Measurements from ENCODE around the gene CHADL.
"Not testable (repeated sequence)": the region's sequence is repeated elsewhere in the genome, so short reads cannot be mapped to it uniquely, and the experiment has no call there.

CHADL gene

GRCh38 chr22:41181349-41182241 is 59.1 kb downstream of the CHADL start:
- Histone ChIP-seq H3K9me2 (replicated peaks; ENCODE audit: control insufficient read depth, low read length) (no peaks in the 10 kb centered on the region), H3K4me3 (ENCODE audit: low read length) (no peak overlapping the region), H3K79me2 (ENCODE audit: control insufficient read depth, low read length) (no peaks in the 10 kb centered on the region), H3K4me1 (ENCODE audit: control insufficient read depth, low read length) (no peaks in the 10 kb centered on the region), H3K27ac (ENCODE audit: low read depth, low read length) (no peak overlapping the region), H3K4me2 (ENCODE audit: low read length) (no peak overlapping the region), H3K9me3 (ENCODE audit: control insufficient read depth, insufficient read depth, low read length) (no peaks in the 10 kb centered on the region), H4K20me1 (ENCODE audit: control insufficient read depth, insufficient read depth, low read depth, low read length) (no peaks in the 10 kb centered on the region), H3F3A (ENCODE audit: control insufficient read depth, insufficient read depth) (peaks cover 5% of the 10 kb centered on the region), H3K27me3 (ENCODE audit: control insufficient read depth, low read length) (no peaks in the 10 kb centered on the region), H3K36me3 (ENCODE audit: control insufficient read depth, low read length) (peaks cover 34% of the 10 kb centered on the region)
- TF ChIP-seq CTCF (IDR thresholded peaks at IDR 0.05; ENCODE audit: low read depth, low read length, poor library complexity, severe bottlenecking): no peak
- TF ChIP-seq EZH2phosphoT487 (IDR thresholded peaks at IDR 0.05; ENCODE audit: borderline replicate concordance, low read length): no peak

DNA sequence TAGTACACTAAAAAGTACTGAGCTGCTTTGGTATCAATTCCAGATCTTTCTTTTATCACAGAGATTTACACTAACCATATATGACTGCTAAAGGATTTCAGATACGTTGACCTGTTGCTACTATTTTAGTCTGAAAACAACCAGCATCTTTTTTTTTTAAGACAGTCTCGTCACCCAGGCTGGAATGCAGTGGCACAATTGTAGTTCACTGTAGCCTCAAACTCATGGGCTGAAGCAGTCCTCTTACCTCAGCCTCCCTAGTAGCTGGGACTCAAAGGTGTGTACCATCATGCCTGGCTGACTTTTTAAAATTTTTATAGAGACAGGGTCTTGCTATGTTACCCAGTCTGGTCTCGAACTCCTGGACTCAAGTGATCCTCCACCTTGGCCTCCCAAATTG is 59.8 kb downstream of the CHADL start:
- peaks cover 5% of the 10 kb centered on the region for H3F3A ChIP-seq (ENCODE audit: control insufficient read depth, insufficient read depth)
- H3K4me1 ChIP-seq (ENCODE audit: control insufficient read depth, low read length): no peaks in the 10 kb centered on the region
- no peak for TF ChIP-seq CTCF (IDR thresholded peaks at IDR 0.05; ENCODE audit: low read depth, low read length, poor library complexity, severe bottlenecking)
- TF ChIP-seq EZH2phosphoT487 (IDR thresholded peaks at IDR 0.05; ENCODE audit: borderline replicate concordance, low read length): no peak
- H3K36me3 ChIP-seq (ENCODE audit: control insufficient read depth, low read length): peaks cover 40% of the 10 kb centered on the region
- H3K9me3 ChIP-seq (ENCODE audit: control insufficient read depth, insufficient read depth, low read length): no peaks in the 10 kb centered on the region
- H3K4me2 ChIP-seq (ENCODE audit: low read length): no peak overlapping the region
- H4K20me1 ChIP-seq (ENCODE audit: control insufficient read depth, insufficient read depth, low read depth, low read length): no peaks in the 10 kb centered on the region
- H3K4me3 ChIP-seq (ENCODE audit: low read length): no peak overlapping the region
- no peaks in the 10 kb centered on the region for H3K79me2 ChIP-seq (ENCODE audit: control insufficient read depth, low read length)
- H3K27ac ChIP-seq (ENCODE audit: low read depth, low read length): no peak overlapping the region
- H3K9me2 ChIP-seq (replicated peaks; ENCODE audit: control insufficient read depth, low read length): no peaks in the 10 kb centered on the region
- H3K27me3 ChIP-seq (ENCODE audit: control insufficient read depth, low read length): no peaks in the 10 kb centered on the region

DNA sequence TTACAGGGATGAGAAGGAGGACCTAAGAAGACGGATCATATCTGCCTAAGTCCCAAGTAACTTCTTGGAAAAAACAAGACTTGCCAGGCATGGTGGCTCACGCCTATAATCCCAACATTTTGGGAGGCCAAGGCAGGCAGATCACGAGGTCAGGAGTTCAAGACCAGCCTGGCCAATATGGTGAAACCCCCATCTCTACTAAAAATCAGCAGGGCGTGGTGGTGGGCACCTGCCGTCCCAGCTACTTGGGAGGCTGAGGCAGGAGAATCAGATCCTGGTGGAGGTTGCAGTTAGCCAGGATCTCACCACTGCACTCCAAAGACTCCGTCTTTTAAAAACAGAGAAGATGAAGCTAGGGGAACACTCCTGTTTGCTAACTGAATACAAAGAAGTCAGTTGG is 60.4 kb downstream of the CHADL start:
- not testable (repeated sequence) for H3F3A ChIP-seq (ENCODE audit: control insufficient read depth, insufficient read depth); H3K4me3 ChIP-seq (ENCODE audit: low read length); H3K9me2 ChIP-seq (replicated peaks; ENCODE audit: control insufficient read depth, low read length); H3K9me3 ChIP-seq (ENCODE audit: control insufficient read depth, insufficient read depth, low read length); H3K79me2 ChIP-seq (ENCODE audit: control insufficient read depth, low read length); H3K27me3 ChIP-seq (ENCODE audit: control insufficient read depth, low read length); H3K4me1 ChIP-seq (ENCODE audit: control insufficient read depth, low read length); H3K4me2 ChIP-seq (ENCODE audit: low read length); H4K20me1 ChIP-seq (ENCODE audit: control insufficient read depth, insufficient read depth, low read depth, low read length); H3K27ac ChIP-seq (ENCODE audit: low read depth, low read length)
- peaks cover 46% of the 10 kb centered on the region for H3K36me3 ChIP-seq (ENCODE audit: control insufficient read depth, low read length)

Data from DOHH2 (cell line).